Epithelial cell of esophagus (primary cell): ENCODE results near the gene KRTAP20-2.

ENCODE experiments used
- DNase-seq: peaks from one replicate; pipeline ENCODE4 v3.0.0; 2010; ENCODE audit warnings: low read depth
- H3K4me3 ChIP-seq: 2 replicates; pipeline ENCODE4 v1.5.1; 2011; ENCODE audit warnings: mild to moderate bottlenecking, low read length, control low read depth
- CTCF ChIP-seq: IDR thresholded peaks from 2 replicates; pipeline ENCODE4 v1.5.1; 2011; ENCODE audit warnings: low read depth, mild to moderate bottlenecking, low read length, control low read depth, inconsistent platforms; ENCODE audit not compliant: insufficient read depth; ENCODE audit errors: missing control alignments

KRTAP20-2 gene

GRCh38 chr21:30613836-30614235 lies 21.2 kb upstream of the KRTAP20-2 start, which contains the start of gene KRTAP6-1:
Gene KRTAP6-1 (minus strand): TSS chr21:30613930. CDS start chr21:30613904, 26 bp downstream.
- no peak within 1 kb of the TSS for H3K4me3 ChIP-seq
- TF ChIP-seq CTCF = no peak
- DNase-seq = no peak

DNA sequence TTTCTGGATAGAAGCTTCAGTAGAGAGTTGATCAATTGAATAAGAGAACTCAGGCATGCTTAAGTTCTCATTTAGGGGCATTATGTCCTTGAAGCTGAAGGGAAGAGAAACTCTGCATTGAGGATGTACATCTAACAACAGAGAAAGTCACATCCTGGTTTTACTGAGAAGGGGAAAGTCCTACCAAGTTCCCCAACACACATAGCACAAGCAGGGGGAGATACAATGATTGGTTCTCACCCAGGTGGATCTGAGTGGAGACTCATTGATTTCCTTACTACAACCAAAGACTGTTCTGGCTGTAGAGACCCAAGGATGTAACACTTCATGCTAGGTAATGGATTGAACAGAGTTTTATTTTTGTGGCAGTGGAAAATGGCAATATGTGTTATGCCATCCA lies 19.8 kb upstream of the KRTAP20-2 start:
- no peak overlapping the region for H3K4me3 ChIP-seq
- TF ChIP-seq CTCF = no peak
- no peak for DNase-seq

- no peak within 1 kb of the TSS for H3K4me3 ChIP-seq
- no peak for TF ChIP-seq CTCF
Measured at GRCh38 chr21:30616125-30616524, 18.9 kb upstream of the KRTAP20-2 start, which contains the start of gene KRTAP20-1. Gene KRTAP20-1 (plus strand): TSS chr21:30616425. CDS start chr21:30616455, 30 bp downstream.

GRCh38 chr21:30620080-30620479 lies 14.9 kb upstream of the KRTAP20-2 start:
- H3K4me3 ChIP-seq = no peak overlapping the region
- no peak for DNase-seq
- TF ChIP-seq CTCF = no peak

More at GRCh38 chr21:30616125-30616524, 18.9 kb upstream of the KRTAP20-2 start, which contains the start of gene KRTAP20-1:
- no peak for DNase-seq

DNA sequence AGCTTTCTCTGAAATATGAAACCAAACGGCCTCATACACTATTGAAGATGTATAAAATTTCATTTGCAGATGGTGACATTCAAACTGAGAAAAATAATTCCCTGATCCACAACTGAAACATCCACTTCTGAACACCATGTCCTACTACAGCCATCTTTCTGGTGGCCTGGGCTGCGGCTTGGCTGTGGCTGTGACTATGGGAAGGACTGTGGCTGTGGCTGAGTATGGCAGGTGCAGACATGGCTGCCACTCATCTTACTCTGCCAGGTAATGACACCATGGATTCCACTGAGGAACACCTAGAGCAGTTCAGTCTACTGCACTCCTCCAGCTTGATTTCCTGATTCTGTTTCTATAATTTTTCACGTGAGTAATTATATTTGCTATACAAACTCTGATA lies 14.5 kb upstream of the KRTAP20-2 start, which contains the start of gene KRTAP20-4:
Gene KRTAP20-4 (plus strand): TSS at position 106 of the 400 bp plus-strand sequence.
- no peak for TF ChIP-seq CTCF
- no peak within 1 kb of the TSS for H3K4me3 ChIP-seq
- no peak for DNase-seq

DNA sequence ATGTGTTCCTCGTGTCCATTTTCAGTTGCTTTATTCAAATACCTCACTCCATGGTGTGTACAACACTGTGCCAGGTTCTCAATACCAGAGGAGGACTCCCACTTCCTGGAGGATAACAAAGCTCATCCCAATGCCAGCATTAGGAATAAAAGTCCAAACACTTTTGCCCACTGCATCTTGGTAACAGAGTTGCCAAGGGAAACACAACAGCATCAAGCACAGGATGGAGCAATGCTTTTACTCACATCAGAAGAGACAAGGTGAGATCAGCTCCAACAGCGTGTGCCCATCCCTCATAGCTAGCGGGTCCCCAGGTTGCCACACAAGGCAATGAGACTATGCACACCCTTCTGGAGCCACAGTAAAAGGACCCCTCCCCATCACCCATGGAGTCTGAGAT lies 11.6 kb upstream of the KRTAP20-2 start:
- no peak overlapping the region for H3K4me3 ChIP-seq
- no peak for DNase-seq
- no peak for TF ChIP-seq CTCF

DNA sequence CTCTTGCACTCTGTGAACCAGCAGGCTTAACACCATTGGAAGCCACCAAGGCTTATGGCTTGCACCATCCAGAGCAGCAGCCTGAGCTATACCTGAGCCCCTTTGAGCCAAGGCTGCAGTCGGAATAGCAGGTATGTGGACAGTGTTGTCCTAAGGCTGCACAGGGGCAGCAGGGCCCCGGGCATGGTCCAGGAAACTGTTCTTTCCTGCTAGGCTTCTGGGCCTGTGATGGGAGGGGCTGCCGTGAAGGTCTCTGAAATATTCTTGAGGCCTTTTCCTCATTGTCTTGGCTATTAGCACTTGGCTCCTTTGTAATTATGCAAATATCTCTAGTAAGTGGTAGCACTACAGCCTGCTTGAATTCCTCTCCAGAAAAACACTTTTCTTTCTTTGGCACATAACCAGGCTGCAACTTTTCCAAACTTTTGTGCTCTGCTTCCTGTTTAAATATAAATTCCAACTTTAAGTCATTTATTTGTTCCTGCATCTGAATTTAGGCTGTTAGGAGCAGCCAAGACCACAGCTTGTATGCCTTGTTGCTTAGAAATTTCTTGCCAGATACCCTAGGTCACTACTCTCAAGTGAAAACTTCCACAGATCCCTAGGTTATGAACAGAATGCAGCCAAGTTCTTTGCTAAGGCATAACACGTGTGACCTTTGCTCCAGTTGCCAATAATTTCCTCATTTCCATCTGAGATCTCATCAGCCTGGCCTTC lies 9.4 kb upstream of the KRTAP20-2 start:
- no peak for DNase-seq
- no peak overlapping the region for H3K4me3 ChIP-seq
- no peak for TF ChIP-seq CTCF
